Stimulated activated CD8-positive, alpha-beta memory T cell treated with anti-CD3 and anti-CD28 coated beads, Interleukin-2, amount 100 ng/mL, for 1 hour (primary cell): ENCODE measurements around the gene RAB1B.
"Not testable (repeated sequence)": the region's sequence is repeated elsewhere in the genome, so short reads cannot be mapped to it uniquely, and the experiment has no call there.

ENCODE experiments used
- DNase-seq, 2 donors: peaks; one replicate each; pipeline ENCODE4 v3.0.0-alpha.2; 2020; ENCODE audit warnings: low read depth in 2 of 2

Gene RAB1B

DNA sequence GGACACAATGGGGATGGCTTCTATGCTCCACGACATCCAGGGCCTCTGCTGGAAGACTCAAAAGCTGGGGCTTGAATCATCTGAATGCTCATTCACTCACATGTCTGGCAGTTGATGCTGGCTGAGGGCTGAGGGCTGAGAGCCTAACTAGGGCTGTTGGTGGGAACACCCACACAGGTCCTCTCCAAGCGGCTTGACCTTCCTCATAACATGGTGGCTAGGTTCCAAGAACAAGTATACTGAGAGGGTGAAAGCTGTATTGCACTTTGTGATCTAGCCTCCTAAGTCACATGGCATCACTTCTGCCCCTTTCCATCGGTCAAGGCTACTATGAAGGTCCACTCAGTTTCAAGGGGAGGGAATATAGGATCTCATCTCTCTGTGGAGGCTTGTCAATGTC lies 30.7 kb downstream of the RAB1B start:
- no peak for DNase-seq

DNA sequence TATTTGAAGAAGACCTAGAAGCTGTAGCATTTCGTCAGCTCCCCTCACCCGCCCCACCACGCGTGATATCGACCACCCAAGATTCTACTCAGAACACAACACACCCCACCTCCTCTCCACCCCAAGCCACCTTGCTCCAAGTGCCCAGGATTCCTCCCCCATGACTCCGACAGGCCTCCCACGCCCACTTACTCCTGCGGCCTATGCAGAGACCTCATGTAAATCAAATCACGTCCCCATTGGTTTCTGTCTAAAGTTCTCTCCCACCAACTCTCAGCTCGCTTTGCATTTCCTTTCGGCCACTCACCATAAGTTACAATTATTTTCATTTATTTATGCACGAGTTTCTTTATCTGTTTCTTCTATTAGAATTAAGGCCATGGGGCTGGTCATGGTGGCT lies 34.2 kb downstream of the RAB1B start:
- DNase-seq = no peak

- DNase-seq = no peak
Measured at GRCh38 chr11:66309475-66309874, 41.0 kb downstream of the RAB1B start.

DNA sequence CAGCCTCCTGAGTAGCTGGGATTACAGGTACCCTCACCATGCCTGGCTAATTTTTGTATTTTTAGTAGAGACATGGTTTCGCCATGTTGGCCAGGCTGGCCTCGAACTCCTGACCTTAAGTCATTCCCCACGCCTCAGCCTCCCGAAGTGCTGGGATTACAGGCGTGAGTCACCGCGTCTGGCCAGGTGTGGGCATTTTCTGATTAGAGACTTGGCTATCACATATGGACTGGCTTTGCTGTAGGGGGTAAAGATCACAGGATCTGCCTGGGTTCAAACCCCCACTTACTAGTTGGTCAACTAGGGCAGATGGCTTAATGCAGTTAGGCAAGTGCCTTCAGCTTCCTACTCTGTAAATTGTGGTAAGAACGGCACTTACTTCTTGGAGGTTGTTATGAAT lies 41.9 kb downstream of the RAB1B start:
- DNase-seq = no peak

GRCh38 chr11:66310803-66311440 lies 42.5 kb downstream of the RAB1B start:
- not testable (repeated sequence) for DNase-seq

GRCh38 chr11:66311470-66311964 lies 43.1 kb downstream of the RAB1B start:
- no peak for DNase-seq

DNA sequence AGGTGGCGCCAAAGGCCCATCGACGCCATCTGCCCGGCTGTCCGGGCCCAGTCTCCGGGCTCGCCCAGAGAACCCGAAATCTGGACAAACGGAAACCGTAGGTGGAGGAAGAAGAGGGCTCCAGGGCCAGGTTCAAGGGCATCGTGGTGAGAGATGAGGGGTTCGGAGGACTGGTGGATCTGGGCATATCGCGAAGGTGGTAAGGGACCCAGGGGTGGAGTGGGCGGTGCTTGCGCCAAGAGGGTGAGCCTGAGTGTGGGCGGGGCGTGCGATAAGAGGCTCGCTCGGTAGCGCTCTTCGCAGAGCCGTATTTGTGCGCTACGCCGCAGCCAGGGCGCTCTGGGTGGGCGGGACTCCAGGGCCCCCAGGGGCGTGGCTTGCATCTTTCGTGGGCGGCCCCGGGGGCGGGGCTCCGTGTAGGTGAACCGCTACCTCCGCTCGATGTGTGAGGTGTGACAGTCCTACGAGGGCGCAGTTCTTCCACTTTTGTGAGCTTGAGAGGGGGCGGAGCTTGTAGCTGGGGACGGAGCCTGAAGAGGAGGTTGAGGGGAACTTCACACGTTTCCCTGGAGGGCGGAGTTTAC lies 43.6 kb downstream of the RAB1B start:
- DNase-seq = peak; percentile 97 to 98

DNA sequence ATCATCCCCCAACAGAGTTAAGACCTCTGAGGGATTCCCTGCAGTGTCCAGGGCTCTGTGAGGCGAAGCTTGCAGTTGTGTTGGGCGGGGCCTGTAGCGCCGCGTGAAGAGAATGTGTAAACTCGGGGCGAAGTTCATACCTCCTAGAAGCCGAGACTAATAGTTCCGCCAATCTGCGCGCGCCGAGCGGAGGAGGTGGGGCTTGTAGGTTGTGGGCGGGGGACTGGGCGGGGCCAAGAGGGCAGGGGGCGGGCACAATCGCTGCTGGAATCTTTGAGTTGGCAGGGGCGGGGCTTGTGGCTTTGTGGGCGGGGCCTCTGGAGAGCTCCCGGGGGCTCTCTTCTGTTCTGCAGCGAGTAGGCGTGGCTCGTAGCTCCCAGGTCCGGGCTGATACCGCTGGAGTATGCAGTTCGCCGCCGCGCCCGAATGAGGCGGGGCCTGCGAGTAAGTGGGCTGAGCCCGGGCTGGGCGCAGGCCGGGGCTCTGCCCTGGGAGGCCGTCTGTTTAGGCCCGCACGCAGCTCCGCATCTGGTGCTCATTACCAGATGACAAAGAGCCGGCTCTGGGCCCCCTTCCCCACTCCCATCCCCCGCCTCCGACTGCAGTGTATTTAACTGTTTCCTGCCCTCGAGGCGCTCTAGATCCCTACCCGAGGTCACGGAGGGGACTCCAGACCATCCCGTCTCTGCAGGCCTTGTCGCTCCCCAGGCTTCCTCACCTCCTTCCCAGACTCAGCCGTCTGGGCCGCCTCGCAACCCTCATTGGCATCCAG lies 44.3 kb downstream of the RAB1B start:
- peak; percentile 97 to 98 for DNase-seq

DNA sequence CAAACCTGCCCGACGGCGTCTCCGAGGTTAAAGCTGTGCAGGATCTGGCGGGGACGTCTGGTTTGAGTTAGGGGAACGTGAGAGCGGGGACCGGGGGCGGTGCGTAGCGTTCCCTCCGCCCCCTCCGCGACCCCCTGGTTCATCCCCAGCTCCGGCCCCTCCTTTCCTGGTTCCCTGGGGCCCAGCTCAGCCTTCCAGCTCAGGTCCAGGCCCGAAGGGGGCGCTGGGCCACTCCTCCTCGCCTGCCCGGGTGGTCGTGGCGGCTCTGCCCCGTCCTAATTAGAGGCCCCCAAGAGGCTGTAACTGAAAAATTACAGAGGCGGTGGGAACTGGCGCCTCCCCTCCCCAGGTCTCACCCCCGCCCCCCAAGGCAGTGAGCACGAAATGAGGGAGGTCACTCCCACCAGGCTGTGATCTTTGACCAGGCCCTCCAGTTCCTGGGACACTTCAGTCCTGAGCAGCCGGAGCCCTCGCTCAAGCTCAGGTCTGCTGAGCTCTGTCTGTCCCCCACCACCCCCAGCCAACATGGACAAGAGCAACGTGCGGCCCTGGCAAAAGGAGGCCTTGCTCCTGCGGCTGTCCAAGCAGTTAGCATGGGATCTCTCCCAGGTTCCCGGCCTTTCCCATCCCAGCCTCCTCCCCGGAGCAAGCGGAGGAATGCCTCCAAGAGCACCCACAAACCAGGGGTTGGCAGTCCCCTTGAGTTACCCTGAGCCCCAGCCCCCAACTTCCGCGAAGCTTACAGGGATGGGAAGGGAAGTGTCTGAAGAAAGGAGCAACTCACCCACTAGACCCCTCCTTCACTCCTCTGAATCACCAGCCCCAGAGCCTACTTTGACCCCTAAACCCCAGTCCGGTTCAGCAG lies 45.1 kb downstream of the RAB1B start:
- no peak for DNase-seq

GRCh38 chr11:66314186-66314501 lies 45.7 kb downstream of the RAB1B start:
- no peak for DNase-seq

- no peak for DNase-seq
Measured at GRCh38 chr11:66314561-66315497, 46.4 kb downstream of the RAB1B start.

- no peak for DNase-seq
Measured at GRCh38 chr11:66315498-66315885, 47.1 kb downstream of the RAB1B start.

DNA sequence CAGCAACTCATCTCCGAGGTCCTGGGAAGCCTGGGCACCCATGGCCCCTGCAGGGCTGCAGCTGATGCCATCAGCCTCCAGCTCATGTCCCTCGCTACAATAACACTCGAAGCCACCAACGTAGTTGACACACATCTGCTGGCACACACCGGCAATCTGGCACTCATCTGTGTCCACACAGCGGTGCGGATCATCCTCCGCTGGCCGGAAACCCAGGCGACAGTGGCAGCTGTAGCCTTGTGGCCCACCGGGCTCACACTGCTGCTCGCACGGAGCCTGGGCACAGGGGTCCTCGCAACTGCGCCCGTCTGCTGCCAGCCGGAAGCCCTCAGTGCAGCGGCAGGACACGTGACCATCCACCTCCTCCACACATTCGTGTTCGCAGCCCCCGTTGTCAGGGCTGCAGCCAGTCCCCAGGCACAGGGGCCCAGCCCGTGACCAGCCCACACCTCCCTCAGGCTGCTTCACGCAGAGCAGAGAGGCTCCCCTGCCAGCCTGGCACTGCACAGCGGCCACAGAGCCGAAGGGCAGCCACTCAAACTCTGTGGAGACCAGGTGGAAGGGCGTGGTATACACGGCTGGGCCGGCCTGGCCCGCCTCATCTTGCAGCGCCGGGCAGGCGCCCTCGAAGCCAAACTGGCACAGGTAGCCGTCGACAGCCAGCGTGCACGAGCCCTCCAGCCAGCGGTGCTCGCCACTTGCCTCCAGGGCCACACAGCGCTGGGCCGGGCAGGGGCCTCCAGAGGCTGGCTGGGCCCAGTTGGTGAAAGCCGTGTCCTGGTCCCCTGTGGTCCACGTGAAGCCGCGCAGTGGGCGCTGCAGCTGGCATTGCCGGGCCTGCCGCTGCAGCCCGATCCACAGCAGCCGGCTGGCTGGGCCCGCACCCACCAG lies 47.7 kb downstream of the RAB1B start:
- DNase-seq = no peak

DNA sequence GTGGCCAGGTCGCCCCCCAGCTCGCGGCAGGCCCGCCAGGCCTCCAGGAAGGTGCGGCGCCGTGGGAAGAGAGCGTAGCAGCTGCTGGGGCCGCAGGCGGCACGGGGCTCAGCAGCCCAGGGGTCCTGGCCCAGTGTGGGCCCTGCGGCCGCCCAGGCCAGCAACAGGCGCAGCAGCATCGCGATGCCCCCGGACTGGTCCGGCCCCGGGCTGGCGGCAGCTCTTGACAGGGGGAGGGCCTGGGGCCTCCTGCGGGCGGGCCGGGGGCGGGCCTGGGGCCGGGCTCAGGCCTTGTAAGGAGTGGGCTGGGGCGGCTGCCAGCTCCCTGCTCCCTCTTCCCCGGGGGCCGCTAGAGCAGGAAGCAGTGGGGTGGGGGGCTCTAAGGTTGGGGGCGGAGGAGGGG lies 48.4 kb downstream of the RAB1B start, which contains the start of gene CD248:
Gene CD248, minus strand, starts transcription at position 196 of the 403 bp plus-strand sequence. Its CDS starts 17 bp downstream, at position 179.
- DNase-seq = no peak

DNA sequence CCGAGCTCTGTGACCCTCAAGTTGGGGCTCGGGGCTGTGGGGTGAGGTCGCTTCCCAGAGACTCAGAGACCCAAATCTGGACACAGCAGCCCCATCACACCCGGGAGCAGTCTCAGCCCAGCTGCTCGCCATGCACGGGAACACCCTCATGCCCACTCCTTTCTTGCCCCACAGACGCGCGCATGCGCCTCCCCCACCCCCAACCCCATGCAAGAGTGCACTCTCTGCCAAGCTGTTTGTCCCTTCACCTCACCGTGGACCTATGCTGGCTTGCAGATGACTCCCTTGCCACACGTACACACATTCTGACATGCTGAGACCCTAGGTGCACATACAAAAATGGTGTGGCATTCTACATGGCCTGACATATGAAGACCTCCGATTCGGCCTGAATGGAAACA lies 48.9 kb downstream of the RAB1B start:
- no peak for DNase-seq

DNA sequence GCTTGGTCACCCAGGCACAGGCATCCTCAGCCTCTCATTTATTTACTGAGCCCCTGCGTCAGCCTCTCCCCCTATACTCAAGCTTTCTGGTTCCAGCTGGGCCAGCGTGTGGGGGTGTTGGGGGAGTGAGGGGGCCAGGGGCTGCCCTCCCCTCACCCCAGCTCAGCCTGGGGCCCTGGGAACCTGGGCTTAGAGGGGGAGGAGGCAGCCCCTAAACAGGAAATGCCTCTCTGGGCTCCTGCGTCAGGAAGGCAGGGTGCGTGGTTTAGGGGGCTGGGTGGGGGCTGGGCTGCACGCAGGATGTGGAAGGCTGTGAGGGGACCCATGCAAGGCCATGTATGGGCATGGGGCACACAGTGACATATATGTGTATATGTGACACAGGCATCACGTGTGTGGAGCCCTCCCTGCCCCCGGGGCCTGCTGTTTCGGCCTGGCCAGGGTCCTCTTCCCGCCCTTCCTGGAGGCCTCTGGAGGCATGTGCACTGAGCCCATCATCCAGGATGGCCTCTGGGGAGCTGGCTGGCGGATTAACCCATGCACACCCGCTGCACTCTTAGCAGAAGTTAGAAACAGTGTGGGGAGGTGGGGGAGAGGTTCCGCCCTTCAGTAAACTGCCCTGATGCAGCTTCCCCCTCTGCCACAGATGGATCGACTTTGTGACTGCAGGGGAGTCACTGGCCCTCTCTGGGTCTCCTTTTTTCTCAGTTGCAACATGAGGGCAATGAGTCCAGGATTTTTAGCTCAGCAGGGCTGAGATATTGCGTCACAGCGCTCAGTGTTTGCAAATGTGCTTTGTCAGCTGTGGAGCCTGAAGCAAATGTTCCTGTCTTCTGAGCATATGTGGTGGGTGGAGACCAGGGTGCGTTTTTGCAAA lies 49.5 kb downstream of the RAB1B start:
- DNase-seq = peak; percentile 53 to 61

- no peak for DNase-seq
Measured at GRCh38 chr11:66318600-66318970, 50.1 kb downstream of the RAB1B start.

- not testable (repeated sequence) for DNase-seq
Measured at GRCh38 chr11:66320289-66320688, 51.9 kb downstream of the RAB1B start.

- not testable (repeated sequence) for DNase-seq
Measured at GRCh38 chr11:66320748-66321147, 52.3 kb downstream of the RAB1B start.
